SU-DHL-6 (cell line): ENCODE measurements around the gene MAPK8.

Experiments used
- H2AFZ ChIP-seq: fragments of 200-600 bp; sonication (generic); 2 replicates; pipeline ENCODE4 v1.6.1; 2014; ENCODE audit warnings: low read depth, mild to moderate bottlenecking, moderate library complexity, mixed read lengths, antibody characterized with exemption, low read length; ENCODE audit not compliant: severe bottlenecking
- H3F3A ChIP-seq: fragments of 200-600 bp; shearing (Covaris generic); 2 replicates; pipeline ENCODE4 v1.6.0; 2016; ENCODE audit warnings: antibody characterized with exemption, mild to moderate bottlenecking; ENCODE audit not compliant: insufficient read depth
- H3K27ac ChIP-seq: fragments of 200-600 bp; sonication (generic); 2 replicates; pipeline ENCODE4 v1.5.1; 2016; ENCODE audit warnings: low read depth, mild to moderate bottlenecking, low read length, moderate library complexity, mixed read lengths
- H3K27me3 ChIP-seq: fragments of 200-600 bp; sonication (generic), shearing (Covaris generic); 2 replicates; pipeline ENCODE4 v1.6.0; 2014; ENCODE audit warnings: mild to moderate bottlenecking, low read length
- H3K36me3 ChIP-seq: fragments of 200-600 bp; sonication (generic); 2 replicates; pipeline ENCODE4 v1.6.1; 2014; ENCODE audit warnings: mild to moderate bottlenecking, low read length, mixed read lengths
- H3K4me2 ChIP-seq: fragments of 300-600, 200-600 bp; shearing (Covaris generic), sonication (generic); 2 replicates; pipeline ENCODE4 v1.6.0; 2014; ENCODE audit warnings: low read length, low read depth, mild to moderate bottlenecking; ENCODE audit not compliant: poor library complexity, severe bottlenecking
- H3K4me3 ChIP-seq: fragments of 200-600 bp; sonication (generic); 2 replicates; pipeline ENCODE4 v1.5.1; 2014; ENCODE audit warnings: antibody characterized with exemption, low read length, mild to moderate bottlenecking, mixed read lengths; ENCODE audit not compliant: insufficient read depth, poor library complexity, severe bottlenecking
- H3K79me2 ChIP-seq: fragments of 200-600 bp; sonication (generic); 2 replicates; pipeline ENCODE4 v1.6.1; 2014; ENCODE audit warnings: mild to moderate bottlenecking, low read length, moderate library complexity; ENCODE audit not compliant: insufficient read depth
- H3K9ac ChIP-seq: fragments of 200-600 bp; sonication (generic); 2 replicates; pipeline ENCODE4 v1.7.0; 2014; ENCODE audit warnings: mild to moderate bottlenecking, low read length
- H3K9me2 ChIP-seq: fragments of 200-600 bp; sonication (generic); replicated peaks from 2 replicates; pipeline ENCODE4 v1.6.1; 2014; ENCODE audit warnings: low read length; ENCODE audit not compliant: insufficient read depth
- H3K9me3 ChIP-seq: fragments of 200-600 bp; sonication (generic); 2 replicates; pipeline ENCODE4 v1.6.1; 2014; ENCODE audit warnings: low read length, mixed read lengths; ENCODE audit not compliant: insufficient read depth
- H4K20me1 ChIP-seq: fragments of 200-600 bp; sonication (generic); 2 replicates; pipeline ENCODE4 v1.6.1; 2014; ENCODE audit warnings: low read depth, mild to moderate bottlenecking, antibody characterized with exemption, low read length, moderate library complexity, mixed read lengths
- CTCF ChIP-seq: fragments of 200-600 bp; sonication (generic); IDR thresholded peaks from one replicate; pipeline ENCODE4 v1.5.1; 2017; ENCODE audit warnings: antibody characterized with exemption, mild to moderate bottlenecking, low read length, moderate library complexity; ENCODE audit not compliant: insufficient read depth, poor library complexity, severe bottlenecking
- EZH2phosphoT487 ChIP-seq: fragments of 200-600 bp; sonication (generic), shearing (Covaris generic); conservative IDR thresholded peaks from 2 replicates; pipeline ENCODE4 v1.6.1; 2018; ENCODE audit warnings: mild to moderate bottlenecking, antibody characterized with exemption, low read length, moderate library complexity, mixed read lengths

MAPK8 gene

GRCh38 chr10:48428896-48429295 is 122.4 kb downstream of the MAPK8 start:
- Histone ChIP-seq H3K9ac (no peak overlapping the region), H3K9me2 (no peaks in the 10 kb centered on the region), H4K20me1 (no peaks in the 10 kb centered on the region), H3K27ac (no peak overlapping the region), H3K9me3 (no peaks in the 10 kb centered on the region), H3K27me3 (no peaks in the 10 kb centered on the region), H2AFZ (no peak overlapping the region), H3K4me3 (no peak overlapping the region), H3F3A (no peaks in the 10 kb centered on the region), H3K79me2 (no peaks in the 10 kb centered on the region), H3K36me3 (no peaks in the 10 kb centered on the region), H3K4me2 (no peak overlapping the region)
- TF ChIP-seq CTCF (no peak), EZH2phosphoT487 (no peak)

GRCh38 chr10:48429309-48429708 is 122.8 kb downstream of the MAPK8 start:
- no peaks in the 10 kb centered on the region for H4K20me1 ChIP-seq
- H3K4me2 ChIP-seq = no peak overlapping the region
- H3K4me3 ChIP-seq = no peak overlapping the region
- H2AFZ ChIP-seq = no peak overlapping the region
- no peaks in the 10 kb centered on the region for H3K36me3 ChIP-seq
- no peak overlapping the region for H3K27ac ChIP-seq
- no peaks in the 10 kb centered on the region for H3K9me3 ChIP-seq
- H3F3A ChIP-seq = no peaks in the 10 kb centered on the region
- no peaks in the 10 kb centered on the region for H3K79me2 ChIP-seq
- TF ChIP-seq CTCF (no peak), EZH2phosphoT487 (no peak)
- H3K9me2 ChIP-seq = no peaks in the 10 kb centered on the region
- no peaks in the 10 kb centered on the region for H3K27me3 ChIP-seq
- no peak overlapping the region for H3K9ac ChIP-seq

- H3K36me3 ChIP-seq = no peaks in the 10 kb centered on the region
These were observed 124.0 kb downstream of the MAPK8 start for GRCh38 chr10:48430402-48430993.

More at GRCh38 chr10:48430402-48430993, 124.0 kb downstream of the MAPK8 start:
- Histone ChIP-seq H3K4me2 (no peak overlapping the region), H3K9me2 (no peaks in the 10 kb centered on the region), H3K27ac (no peak overlapping the region), H3K9ac (no peak overlapping the region), H3F3A (no peaks in the 10 kb centered on the region), H3K4me3 (no peak overlapping the region), H3K9me3 (no peaks in the 10 kb centered on the region), H2AFZ (no peak overlapping the region), H3K79me2 (no peaks in the 10 kb centered on the region), H4K20me1 (no peaks in the 10 kb centered on the region), H3K27me3 (no peaks in the 10 kb centered on the region)
- TF ChIP-seq EZH2phosphoT487 = no peak
- TF ChIP-seq CTCF = no peak
